ENCODE results near the gene EVPL.

EVPL gene

GRCh38 chr17:75985986-75986385 lies 41.1 kb downstream of the EVPL start:
- TF ChIP-seq EZH2 (IDR thresholded peaks at IDR 0.05) (no peak), FOXP2 (optimal IDR thresholded peaks at IDR 0.05; ENCODE audit: control extremely low read depth, extremely low read length, insufficient read depth) (no peak), POLR2AphosphoS5 (IDR thresholded peaks at IDR 0.05; ENCODE audit: borderline replicate concordance, low read depth, low read length) (no peak)
- no peak for DNase-seq (ENCODE audit: low read depth, low spot score)
- Histone ChIP-seq H3K27ac (no peak overlapping the region), H3K36me3 (ENCODE audit: insufficient read depth, low read length) (no peaks in the 10 kb centered on the region), H3K9ac (ENCODE audit: insufficient read length) (no peak overlapping the region), H3K4me3 (no peak overlapping the region), H3K9me3 (ENCODE audit: low read depth, low read length) (no peaks in the 10 kb centered on the region)

GRCh38 chr17:75983501-75984181 lies 43.5 kb downstream of the EVPL start:
- Histone ChIP-seq H3K27ac (peak overlapping the region; percentile 12; the same call in 1 of the 2 replicates), H3K9me3 (ENCODE audit: low read depth, low read length) (no peaks in the 10 kb centered on the region), H3K36me3 (ENCODE audit: insufficient read depth, low read length) (no peaks in the 10 kb centered on the region), H3K9ac (ENCODE audit: insufficient read length) (no peak overlapping the region), H3K4me3 (no peak overlapping the region)
- TF ChIP-seq FOXP2 (optimal IDR thresholded peaks at IDR 0.05; ENCODE audit: control extremely low read depth, extremely low read length, insufficient read depth), result no peak
- DNase-seq (ENCODE audit: low read depth, low spot score), result no peak

GRCh38 chr17:75981019-75981615 lies 46.0 kb downstream of the EVPL start:
- Histone ChIP-seq H3K36me3 (ENCODE audit: insufficient read depth, low read length) (no peaks in the 10 kb centered on the region), H3K9me3 (ENCODE audit: low read depth, low read length) (no peaks in the 10 kb centered on the region), H3K9ac (ENCODE audit: insufficient read length) (no peak overlapping the region), H3K27ac (peak overlapping the region; percentile 88), H3K4me3 (no peak overlapping the region)
- TF ChIP-seq EZH2 (IDR thresholded peaks at IDR 0.05), result no peak
- TF ChIP-seq POLR2AphosphoS5 (IDR thresholded peaks at IDR 0.05; ENCODE audit: borderline replicate concordance, low read depth, low read length), result no peak
- no peak for TF ChIP-seq FOXP2 (optimal IDR thresholded peaks at IDR 0.05; ENCODE audit: control extremely low read depth, extremely low read length, insufficient read depth)
- no peak for DNase-seq (ENCODE audit: low read depth, low spot score)

GRCh38 chr17:75980188-75981018 lies 46.7 kb downstream of the EVPL start:
- H3K9me3 ChIP-seq (ENCODE audit: low read depth, low read length), result no peaks in the 10 kb centered on the region
- no peaks in the 10 kb centered on the region for H3K36me3 ChIP-seq (ENCODE audit: insufficient read depth, low read length)
- peak overlapping the region; percentile 94 for H3K4me3 ChIP-seq
- no peak for DNase-seq (ENCODE audit: low read depth, low spot score)
- TF ChIP-seq POLR2AphosphoS5 (IDR thresholded peaks at IDR 0.05; ENCODE audit: borderline replicate concordance, low read depth, low read length), result no peak
- no peak for TF ChIP-seq EZH2 (IDR thresholded peaks at IDR 0.05)
- no peak for TF ChIP-seq FOXP2 (optimal IDR thresholded peaks at IDR 0.05; ENCODE audit: control extremely low read depth, extremely low read length, insufficient read depth)
- peak overlapping the region; percentile 87 for H3K9ac ChIP-seq (ENCODE audit: insufficient read length)
- peak overlapping the region; percentile 90 for H3K27ac ChIP-seq

GRCh38 chr17:75979705-75980187 lies 47.4 kb downstream of the EVPL start:
- no peak for TF ChIP-seq FOXP2 (optimal IDR thresholded peaks at IDR 0.05; ENCODE audit: control extremely low read depth, extremely low read length, insufficient read depth)
- TF ChIP-seq EZH2 (IDR thresholded peaks at IDR 0.05), result no peak
- TF ChIP-seq POLR2AphosphoS5 (IDR thresholded peaks at IDR 0.05; ENCODE audit: borderline replicate concordance, low read depth, low read length), result no peak
- no peak for DNase-seq (ENCODE audit: low read depth, low spot score)
- Histone ChIP-seq H3K4me3 (peak overlapping the region; percentile 94), H3K9ac (ENCODE audit: insufficient read length) (peak overlapping the region; percentile 87), H3K27ac (peak overlapping the region; percentile 90), H3K9me3 (ENCODE audit: low read depth, low read length) (no peaks in the 10 kb centered on the region), H3K36me3 (ENCODE audit: insufficient read depth, low read length) (no peaks in the 10 kb centered on the region)

GRCh38 chr17:75978938-75979704 lies 48.0 kb downstream of the EVPL start, which contains the start of the genes ACOX1 and TEN1:
ACOX1 (minus strand) TSS chr17:75979166; CDS start chr17:75979073, 93 bp downstream.
TEN1 (plus strand) TSS chr17:75979240; CDS start chr17:75986193, 6,953 bp downstream.
- Histone ChIP-seq H3K9me3 (ENCODE audit: low read depth, low read length) (no peaks in the 10 kb centered on the region), H3K36me3 (ENCODE audit: insufficient read depth, low read length) (no peaks in the 10 kb centered on the region), H3K27ac (peak within 1 kb of the TSS; percentile 90), H3K4me3 (peak within 1 kb of the TSS; percentile 94), H3K9ac (ENCODE audit: insufficient read length) (peak within 1 kb of the TSS; percentile 87)
- DNase-seq (ENCODE audit: low read depth, low spot score), result peak; percentile 65
- TF ChIP-seq POLR2AphosphoS5 (IDR thresholded peaks at IDR 0.05; ENCODE audit: borderline replicate concordance, low read depth, low read length) (peak; percentile 90), FOXP2 (optimal IDR thresholded peaks at IDR 0.05; ENCODE audit: control extremely low read depth, extremely low read length, insufficient read depth) (no peak), EZH2 (IDR thresholded peaks at IDR 0.05) (no peak)

GRCh38 chr17:75976175-75976848 lies 50.8 kb downstream of the EVPL start:
- H3K27ac ChIP-seq, result peak overlapping the region; percentile 53; the same call in 1 of the 2 replicates
- no peak overlapping the region for H3K4me3 ChIP-seq
- no peaks in the 10 kb centered on the region for H3K9me3 ChIP-seq (ENCODE audit: low read depth, low read length)
- TF ChIP-seq EZH2 (IDR thresholded peaks at IDR 0.05), result no peak
- TF ChIP-seq POLR2AphosphoS5 (IDR thresholded peaks at IDR 0.05; ENCODE audit: borderline replicate concordance, low read depth, low read length), result no peak
- TF ChIP-seq FOXP2 (optimal IDR thresholded peaks at IDR 0.05; ENCODE audit: control extremely low read depth, extremely low read length, insufficient read depth), result no peak
- no peak overlapping the region for H3K9ac ChIP-seq (ENCODE audit: insufficient read length)
- no peak for DNase-seq (ENCODE audit: low read depth, low spot score)
- no peaks in the 10 kb centered on the region for H3K36me3 ChIP-seq (ENCODE audit: insufficient read depth, low read length)

All from SK-N-MC (cell line).